ENCODE results near the gene CYTH4. TPM values are rescaled to one million over a fixed set of nuclear protein-coding genes. Genes with fewer than 3 reads are reported as not detected.

The CYTH4 gene
- total and polyA plus RNA-seq, 10 of the 15 experiments (the other 5 are each of a cell fraction or from before 2014, with no cell fraction given), result 1.5 to 27.3 (median 16.9) TPM

- TF ChIP-seq ASH2L (IDR thresholded peaks at IDR 0.05; ENCODE audit: borderline replicate concordance, low read depth) (no peak), RB1 (IDR thresholded peaks at IDR 0.05; ENCODE audit: borderline replicate concordance) (no peak), NFXL1 (IDR thresholded peaks at IDR 0.05; ENCODE audit: borderline replicate concordance) (no peak), ESRRA (IDR thresholded peaks at IDR 0.05; ENCODE audit: low read length) (no peak), RFX5 (IDR thresholded peaks at IDR 0.05; ENCODE audit: low read depth, low read length) (no peak), SMAD1 (IDR thresholded peaks at IDR 0.05; ENCODE audit: low read depth, partially characterized antibody) (no peak), BRCA1 (IDR thresholded peaks at IDR 0.05; ENCODE audit: low read depth, low read length) (no peak), ZBTB4 (CRISPR knock-in tag; IDR thresholded peaks at IDR 0.05) (no peak), E2F8 (IDR thresholded peaks at IDR 0.05; ENCODE audit: low read depth, partially characterized antibody) (no peak), POLR2AphosphoS2 (IDR thresholded peaks at IDR 0.05; ENCODE audit: low read depth, low read length) (no peak), TCF12 (IDR thresholded peaks at IDR 0.05; ENCODE audit: low read depth, low read length) (peak; percentile 89), SP1 (IDR thresholded peaks at IDR 0.05; ENCODE audit: low read depth, low read length) (no peak), HDAC6 (IDR thresholded peaks at IDR 0.05; ENCODE audit: unreplicated experiment) (no peak), KLF5 (IDR thresholded peaks at IDR 0.05; ENCODE audit: partially characterized antibody) (no peak), SMC3 (IDR thresholded peaks at IDR 0.05; ENCODE audit: borderline replicate concordance, low read length) (no peak), SRF (IDR thresholded peaks at IDR 0.05; ENCODE audit: low read depth in 2 of 2, low read length in 2 of 2) (no peak), ZNF592 (IDR thresholded peaks at IDR 0.05) (no peak), ATF7 (IDR thresholded peaks at IDR 0.05; ENCODE audit: low read depth) (no peak), HDGF (IDR thresholded peaks at IDR 0.05) (no peak)
These were observed 7.9 kb upstream of the CYTH4 start (continued) for GRCh38 chr22:37274380-37274862.

All from GM12878 (cell line).